Measurements from ENCODE around the gene ZNF785. TPM values are rescaled to one million over a fixed set of nuclear protein-coding genes. Genes with fewer than 3 reads are reported as not detected.
"Not testable (repeated sequence)": the region's sequence is repeated elsewhere in the genome, so short reads cannot be mapped to it uniquely, and the experiment has no call there.

The ZNF785 gene
- total RNA-seq = 10 to 100 TPM in 2 of 4 donors, 1 to 10 TPM in 2; 9.5 to 19.2 (median 10.4) TPM

GRCh38 chr16:30585400-30586191 lies at the start of gene ZNF785:
Gene ZNF785 (minus strand): TSS chr16:30585697. CDS start chr16:30585611, 86 bp downstream.
- peak; percentile 98 to 99 for DNase-seq (ENCODE audit: low spot score in 2 of 2)
- TF ChIP-seq POLR2A (IDR thresholded peaks at IDR 0.05) = no peak
- TF ChIP-seq, protein P1, sequence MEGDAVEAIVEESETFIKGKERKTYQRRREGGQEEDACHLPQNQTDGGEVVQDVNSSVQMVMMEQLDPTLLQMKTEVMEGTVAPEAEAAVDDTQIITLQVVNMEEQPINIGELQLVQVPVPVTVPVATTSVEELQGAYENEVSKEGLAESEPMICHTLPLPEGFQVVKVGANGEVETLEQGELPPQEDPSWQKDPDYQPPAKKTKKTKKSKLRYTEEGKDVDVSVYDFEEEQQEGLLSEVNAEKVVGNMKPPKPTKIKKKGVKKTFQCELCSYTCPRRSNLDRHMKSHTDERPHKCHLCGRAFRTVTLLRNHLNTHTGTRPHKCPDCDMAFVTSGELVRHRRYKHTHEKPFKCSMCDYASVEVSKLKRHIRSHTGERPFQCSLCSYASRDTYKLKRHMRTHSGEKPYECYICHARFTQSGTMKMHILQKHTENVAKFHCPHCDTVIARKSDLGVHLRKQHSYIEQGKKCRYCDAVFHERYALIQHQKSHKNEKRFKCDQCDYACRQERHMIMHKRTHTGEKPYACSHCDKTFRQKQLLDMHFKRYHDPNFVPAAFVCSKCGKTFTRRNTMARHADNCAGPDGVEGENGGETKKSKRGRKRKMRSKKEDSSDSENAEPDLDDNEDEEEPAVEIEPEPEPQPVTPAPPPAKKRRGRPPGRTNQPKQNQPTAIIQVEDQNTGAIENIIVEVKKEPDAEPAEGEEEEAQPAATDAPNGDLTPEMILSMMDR (IDR thresholded peaks at IDR 0.05) = no peak
- H3K4me3 ChIP-seq (ENCODE audit: low read depth, poor library complexity, severe bottlenecking) = peak within 1 kb of the TSS; percentile 56
- 0 to 1% methylated on average over 24 to 39 of the region's 50 CpGs for WGBS, 2 donors
- intact Hi-C loops (cut with DNase I; ENCODE audit: low total_unique reads) = no loop called here

DNA sequence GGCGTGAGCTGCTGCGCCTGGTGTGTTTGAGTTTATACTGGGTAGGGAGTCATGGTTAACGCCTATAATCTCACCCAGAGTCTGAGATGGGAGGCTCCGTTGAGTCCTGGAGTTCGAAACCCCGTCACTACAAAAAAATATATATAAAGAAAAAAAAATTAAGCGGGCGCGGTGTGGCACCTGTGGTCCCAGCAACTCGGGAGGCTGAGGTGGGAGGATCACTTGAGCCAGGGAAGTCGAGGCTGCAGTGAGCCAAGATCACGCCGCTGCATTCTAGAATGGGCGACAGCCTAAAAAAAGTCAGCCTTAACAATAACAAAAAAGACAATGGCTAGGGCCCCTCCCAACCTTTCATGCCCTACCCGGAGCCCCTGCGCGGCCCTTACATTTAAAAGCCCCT lies 48.0 kb upstream of the ZNF785 start:
- intact Hi-C loops (cut with DNase I; ENCODE audit: low total_unique reads) = loop anchor here (10.0 kb wide), 1 partner anchor 69 kb away; no protein-coding TSS in a partner anchor
- H3K4me3 ChIP-seq (ENCODE audit: low read depth, poor library complexity, severe bottlenecking) = no peak overlapping the region
- peak in 1 of 2 donors; percentile 79 for DNase-seq (ENCODE audit: low spot score in 2 of 2)
- 75 to 83% methylated on average over 17 of the region's 17 CpGs for WGBS, 2 donors
- TF ChIP-seq, protein P1 (IDR thresholded peaks at IDR 0.05) = no peak
- TF ChIP-seq POLR2A (IDR thresholded peaks at IDR 0.05) = no peak

DNA sequence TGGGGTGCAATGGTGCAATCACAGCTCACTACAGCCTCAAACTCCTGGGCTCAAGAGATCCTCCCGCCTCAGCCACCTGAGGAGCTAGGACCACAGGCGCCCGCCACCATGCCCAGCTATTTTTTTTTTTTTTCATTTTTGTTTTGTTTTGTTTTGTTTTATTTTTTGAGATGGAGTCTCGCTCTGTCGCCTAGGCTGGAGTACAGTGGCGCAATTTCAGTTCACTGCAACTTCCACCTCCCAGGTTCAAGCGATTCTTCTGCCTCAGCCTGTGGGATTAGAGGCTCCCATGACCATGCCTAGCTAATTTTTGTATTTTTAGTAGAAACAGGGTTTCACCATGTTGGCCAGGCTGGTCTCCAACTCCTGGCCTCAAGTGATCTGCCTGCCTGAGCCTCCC lies 47.0 kb upstream of the ZNF785 start:
- intact Hi-C loops (cut with DNase I; ENCODE audit: low total_unique reads) = loop anchor here (10.0 kb wide), 1 partner anchor 68 kb away; no protein-coding TSS in a partner anchor

DNA sequence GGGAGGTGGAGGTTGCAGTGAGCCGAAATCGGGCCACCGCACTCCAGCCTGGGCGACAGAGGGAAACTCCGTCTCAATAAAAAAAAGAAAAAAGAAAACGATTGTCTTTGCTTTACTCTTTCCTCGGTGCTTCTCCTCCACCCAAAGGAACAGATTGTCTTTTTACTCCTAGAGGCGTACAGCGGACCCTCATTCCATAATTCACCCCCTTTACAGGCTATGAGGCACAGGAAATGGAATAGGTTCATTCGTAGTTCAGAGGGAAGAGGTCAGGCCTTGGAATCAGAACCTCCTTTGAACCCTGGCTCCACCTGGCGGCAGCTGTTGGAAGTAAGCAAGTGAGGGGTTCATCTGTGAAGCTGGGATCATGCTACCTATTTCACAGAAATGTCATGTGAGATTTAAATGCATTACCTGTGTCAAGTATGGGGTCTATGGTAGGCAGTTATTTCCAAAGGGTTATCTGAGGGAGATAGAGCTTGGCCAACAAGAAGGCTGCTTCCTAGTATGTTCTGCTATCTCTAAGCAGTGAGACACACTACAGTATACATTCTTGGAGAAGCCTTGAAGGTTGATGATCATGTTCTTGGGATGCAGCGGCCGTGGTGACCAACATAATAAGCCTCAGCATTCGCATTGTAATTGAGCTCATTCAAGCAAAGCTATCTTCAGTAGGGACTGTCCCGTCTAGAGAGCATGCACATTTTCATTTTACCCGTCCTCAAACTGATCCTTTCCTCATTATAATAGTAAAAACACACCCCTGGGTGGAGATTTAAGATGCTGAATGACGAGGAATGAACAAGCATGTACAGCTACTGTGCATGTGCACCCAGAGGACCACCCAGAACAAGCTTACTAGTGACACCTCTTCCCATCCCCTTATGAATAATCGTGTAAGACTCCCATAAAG lies 43.4 kb upstream of the ZNF785 start:
- TF ChIP-seq POLR2A (IDR thresholded peaks at IDR 0.05) = no peak
- TF ChIP-seq, protein P1 (IDR thresholded peaks at IDR 0.05) = peak in 1 of 3 donors; percentile 85
- DNase-seq (ENCODE audit: low spot score in 2 of 2) = peak; percentile 81 to 98
- WGBS, 2 donors = 27 to 34% methylated on average over 18 of the region's 18 CpGs
- no peak overlapping the region for H3K4me3 ChIP-seq (ENCODE audit: low read depth, poor library complexity, severe bottlenecking)
- intact Hi-C loops (cut with DNase I; ENCODE audit: low total_unique reads) = no loop called here

More for the DNA sequence above, 47.0 kb upstream of the ZNF785 start:
- not testable (repeated sequence) for DNase-seq (ENCODE audit: low spot score in 2 of 2); H3K4me3 ChIP-seq (ENCODE audit: low read depth, poor library complexity, severe bottlenecking)
- 94 to 98% methylated on average over 7 of the region's 7 CpGs for WGBS, 2 donors

DNA sequence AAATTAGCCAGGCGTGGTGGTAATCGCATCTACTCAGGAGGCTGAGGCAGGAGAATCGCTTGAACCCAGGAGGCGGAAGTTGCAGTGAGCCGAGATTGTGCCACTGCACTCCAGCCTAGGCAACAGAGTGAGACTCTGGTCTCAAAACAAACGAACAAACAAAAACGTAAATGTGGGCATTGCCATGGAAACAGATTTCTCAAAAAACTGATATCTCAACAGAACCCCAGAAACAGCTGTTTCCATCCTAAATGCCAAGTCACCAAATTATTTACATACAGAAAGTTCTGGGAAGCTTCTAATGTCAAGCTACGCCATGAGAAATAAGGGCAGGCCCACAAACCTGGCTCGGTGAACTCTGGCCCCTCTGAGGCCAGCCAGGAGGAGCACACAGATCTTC lies 40.7 kb upstream of the ZNF785 start:
- DNase-seq (ENCODE audit: low spot score in 2 of 2) = no peak
- TF ChIP-seq POLR2A (IDR thresholded peaks at IDR 0.05) = no peak
- TF ChIP-seq, protein P1 (IDR thresholded peaks at IDR 0.05) = no peak
- intact Hi-C loops (cut with DNase I; ENCODE audit: low total_unique reads) = no loop called here
- 91 to 92% methylated on average over 9 of the region's 9 CpGs for WGBS, 2 donors
- no peak overlapping the region for H3K4me3 ChIP-seq (ENCODE audit: low read depth, poor library complexity, severe bottlenecking)

Data from lower leg skin (tissue), 4 donors.